ENCODE measurements around the gene CDHR5. TPM values are rescaled to one million over a fixed set of nuclear protein-coding genes. Genes with fewer than 3 reads are reported as not detected.

CDHR5 gene
- total RNA-seq, 4 donors from 2014 or later = 0.95 to 1.8 TPM; not detected in 2

- TF ChIP-seq, protein P1, sequence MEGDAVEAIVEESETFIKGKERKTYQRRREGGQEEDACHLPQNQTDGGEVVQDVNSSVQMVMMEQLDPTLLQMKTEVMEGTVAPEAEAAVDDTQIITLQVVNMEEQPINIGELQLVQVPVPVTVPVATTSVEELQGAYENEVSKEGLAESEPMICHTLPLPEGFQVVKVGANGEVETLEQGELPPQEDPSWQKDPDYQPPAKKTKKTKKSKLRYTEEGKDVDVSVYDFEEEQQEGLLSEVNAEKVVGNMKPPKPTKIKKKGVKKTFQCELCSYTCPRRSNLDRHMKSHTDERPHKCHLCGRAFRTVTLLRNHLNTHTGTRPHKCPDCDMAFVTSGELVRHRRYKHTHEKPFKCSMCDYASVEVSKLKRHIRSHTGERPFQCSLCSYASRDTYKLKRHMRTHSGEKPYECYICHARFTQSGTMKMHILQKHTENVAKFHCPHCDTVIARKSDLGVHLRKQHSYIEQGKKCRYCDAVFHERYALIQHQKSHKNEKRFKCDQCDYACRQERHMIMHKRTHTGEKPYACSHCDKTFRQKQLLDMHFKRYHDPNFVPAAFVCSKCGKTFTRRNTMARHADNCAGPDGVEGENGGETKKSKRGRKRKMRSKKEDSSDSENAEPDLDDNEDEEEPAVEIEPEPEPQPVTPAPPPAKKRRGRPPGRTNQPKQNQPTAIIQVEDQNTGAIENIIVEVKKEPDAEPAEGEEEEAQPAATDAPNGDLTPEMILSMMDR (IDR thresholded peaks at IDR 0.05 in 4 of 5, conservative IDR thresholded peaks at IDR 0.05 in 1 of 5) = no peak
- no peak for TF ChIP-seq POLR2A (IDR thresholded peaks at IDR 0.05)
- DNase-seq (no peak), ATAC-seq (no peak)
- Histone ChIP-seq H3K27me3 (peaks cover 0 to 4% (median 4%) of the 10 kb centered on the region in 3 donors), H3K9me3 (no peaks in the 10 kb centered on the region), H3K4me1 (peaks cover 4 to 6% of the 10 kb centered on the region in 2 donors), H3K27ac (no peak overlapping the region), H3K36me3 (no peaks in the 10 kb centered on the region), H3K4me3 (no peak overlapping the region)
- in situ Hi-C loops (cut with MboI; ENCODE audit: low sequenced_read_pairs in 4 of 4) = no loop called here
- intact Hi-C loops (cut with DNase I; ENCODE audit: low total_unique reads) = no loop called here
Observed at GRCh38 chr11:620935-621814, 3.6 kb downstream of the CDHR5 start.

DNA sequence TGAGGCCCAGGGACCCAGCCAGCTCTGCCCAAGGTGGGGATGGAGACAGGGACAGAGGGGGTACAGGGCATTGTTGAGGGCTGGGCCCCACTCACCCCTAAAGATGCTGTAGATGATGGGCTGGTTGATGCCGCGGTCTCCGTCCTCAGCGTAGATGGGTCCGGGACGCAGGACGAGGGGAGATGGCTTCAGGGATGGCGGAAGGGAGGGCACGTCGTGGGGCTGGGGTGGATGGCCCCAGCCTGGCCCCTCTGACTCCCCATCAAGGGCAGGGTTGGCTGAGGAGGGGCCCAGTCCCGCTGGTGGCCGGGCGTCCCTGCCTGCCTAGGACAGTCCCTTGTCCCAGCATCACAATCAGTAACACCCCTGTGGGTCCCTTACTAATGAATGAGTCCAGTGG is 4.6 kb downstream of the CDHR5 start:
- peaks cover 0 to 4% (median 0%) of the 10 kb centered on the region in 3 donors for H3K27me3 ChIP-seq
- H3K36me3 ChIP-seq = no peaks in the 10 kb centered on the region
- no peak overlapping the region for H3K4me3 ChIP-seq
- ATAC-seq = no peak
- intact Hi-C loops (cut with DNase I; ENCODE audit: low total_unique reads) (no loop called here), in situ Hi-C loops (cut with MboI; ENCODE audit: low sequenced_read_pairs in 4 of 4) (no loop called here)
- TF ChIP-seq, protein P1 (IDR thresholded peaks at IDR 0.05 in 4 of 5, conservative IDR thresholded peaks at IDR 0.05 in 1 of 5) = no peak
- no peak for TF ChIP-seq POLR2A (IDR thresholded peaks at IDR 0.05)
- no peak overlapping the region for H3K27ac ChIP-seq
- peaks cover 6 to 8% of the 10 kb centered on the region in 2 donors for H3K4me1 ChIP-seq
- DNase-seq = no peak
- no peaks in the 10 kb centered on the region for H3K9me3 ChIP-seq

- intact Hi-C loops (cut with DNase I; ENCODE audit: low total_unique reads) (no loop called here), in situ Hi-C loops (cut with MboI; ENCODE audit: low sequenced_read_pairs in 4 of 4) (no loop called here)
- DNase-seq (no peak), ATAC-seq (no peak)
- Histone ChIP-seq H3K36me3 (no peaks in the 10 kb centered on the region), H3K4me3 (no peak overlapping the region), H3K27ac (no peak overlapping the region), H3K4me1 (peaks cover 12 to 14% of the 10 kb centered on the region in 2 donors), H3K27me3 (peaks cover 0 to 4% (median 0%) of the 10 kb centered on the region in 3 donors), H3K9me3 (no peaks in the 10 kb centered on the region)
- no peak for TF ChIP-seq POLR2A (IDR thresholded peaks at IDR 0.05)
- TF ChIP-seq, protein P1 (IDR thresholded peaks at IDR 0.05 in 4 of 5, conservative IDR thresholded peaks at IDR 0.05 in 1 of 5) = no peak
Observed at GRCh38 chr11:619628-620050, 5.1 kb downstream of the CDHR5 start.

DNA sequence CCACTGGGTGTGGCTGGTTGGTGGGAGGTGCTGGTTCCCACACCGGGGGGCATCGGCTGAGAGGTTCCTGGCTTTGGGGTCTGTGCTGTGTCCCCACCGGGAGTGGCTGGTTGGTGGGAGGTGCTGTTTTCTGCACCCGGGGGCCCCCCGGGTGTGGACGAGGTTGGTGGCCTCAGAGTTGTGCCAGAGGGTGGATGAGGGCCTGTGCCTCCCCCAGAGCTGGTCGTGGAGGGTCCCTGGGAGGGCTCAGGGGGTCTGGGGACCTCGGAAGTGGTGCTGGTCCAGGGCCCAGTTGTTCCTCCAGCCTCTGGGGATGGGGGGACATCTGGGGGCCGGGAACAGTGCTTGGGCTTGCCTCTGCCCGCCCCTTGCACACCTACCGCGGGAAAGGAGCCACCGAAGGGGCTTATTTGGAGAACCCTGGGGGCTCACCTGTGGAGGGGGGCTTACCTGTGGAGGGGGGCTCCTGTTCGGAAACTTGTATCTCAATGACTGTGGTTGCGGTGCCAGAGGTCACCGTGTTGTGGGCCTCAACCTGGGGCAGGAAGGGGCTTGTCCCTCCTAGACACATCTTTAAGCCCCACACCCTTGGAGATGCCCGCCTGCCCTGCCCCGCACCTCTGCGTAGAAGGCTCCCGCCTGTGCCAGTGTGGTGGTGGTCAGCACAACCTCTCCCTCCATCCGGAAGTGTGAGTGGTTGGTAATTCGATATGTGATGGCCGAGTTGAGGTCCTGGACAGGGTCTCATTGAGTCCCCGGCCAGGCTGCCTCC is 5.7 kb downstream of the CDHR5 start:
- H3K27me3 ChIP-seq = peaks cover 0 to 4% (median 0%) of the 10 kb centered on the region in 3 donors
- intact Hi-C loops (cut with DNase I; ENCODE audit: low total_unique reads) = no loop called here
- TF ChIP-seq, protein P1 (IDR thresholded peaks at IDR 0.05 in 4 of 5, conservative IDR thresholded peaks at IDR 0.05 in 1 of 5) = no peak
- TF ChIP-seq POLR2A (IDR thresholded peaks at IDR 0.05) = no peak
- no peak overlapping the region for H3K27ac ChIP-seq
- in situ Hi-C loops (cut with MboI; ENCODE audit: low sequenced_read_pairs in 4 of 4) = no loop called here
- H3K36me3 ChIP-seq = no peaks in the 10 kb centered on the region
- H3K4me3 ChIP-seq = no peak overlapping the region
- no peak for DNase-seq
- peaks cover 18 to 20% of the 10 kb centered on the region in 2 donors for H3K4me1 ChIP-seq
- H3K9me3 ChIP-seq = no peaks in the 10 kb centered on the region
- ATAC-seq = no peak

Data from gastrocnemius medialis (tissue), 4 donors.